Measurements from ENCODE around the gene BACE2.

Gene BACE2

DNA sequence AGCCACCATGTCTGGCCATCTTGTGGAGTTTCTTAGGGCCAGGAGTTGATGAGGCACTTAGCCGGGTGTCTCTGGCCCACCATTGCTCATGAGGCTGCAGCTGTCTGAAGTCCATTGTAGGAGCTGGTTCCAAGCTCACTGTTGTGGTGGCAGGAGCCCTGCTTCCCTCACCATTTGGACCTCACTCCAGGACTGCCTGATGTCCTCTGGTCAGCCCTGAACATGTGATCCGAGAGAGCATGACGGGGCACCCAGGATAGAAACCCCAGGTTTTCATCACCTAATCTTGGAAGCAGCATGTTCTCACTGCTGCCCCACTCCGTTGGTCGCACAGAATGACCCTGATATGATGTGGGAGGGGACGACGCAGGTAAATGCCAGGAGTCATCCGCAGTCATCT is 92.5 kb downstream of the BACE2 start:
- H3K9me3 Mint-ChIP-seq, result peaks cover 12% of the 10 kb centered on the region
- peaks cover 5% of the 10 kb centered on the region for H3K27me3 Mint-ChIP-seq
- no peaks in the 10 kb centered on the region for H3K4me1 Mint-ChIP-seq
- H3K27ac Mint-ChIP-seq, result no peak overlapping the region
- DNase-seq (no peak), ATAC-seq (no peak)
- no peak overlapping the region for H3K4me3 Mint-ChIP-seq
- H3K36me3 Mint-ChIP-seq (ENCODE audit: low read depth), result no peaks in the 10 kb centered on the region

DNA sequence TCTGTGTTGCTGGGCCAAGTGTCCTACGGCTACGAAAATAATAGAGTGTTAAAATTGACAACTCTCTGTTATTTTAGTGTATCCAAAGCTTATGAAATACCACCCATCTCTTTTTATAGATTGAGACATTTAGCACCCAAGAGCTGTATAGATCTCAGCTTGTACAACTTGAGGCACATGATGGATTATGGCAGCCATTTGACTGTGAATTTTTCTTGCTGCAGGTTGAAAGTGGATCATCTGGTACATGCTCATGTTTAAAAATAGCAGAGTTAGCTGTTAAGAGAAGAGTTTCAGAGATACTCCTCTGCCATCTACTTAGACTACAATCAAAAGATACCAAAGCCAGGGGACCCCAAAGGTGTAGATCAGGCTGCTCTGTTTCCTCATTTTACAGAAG is 99.4 kb downstream of the BACE2 start:
- no peak for ATAC-seq
- H3K27me3 Mint-ChIP-seq, result peaks cover 8% of the 10 kb centered on the region
- H3K36me3 Mint-ChIP-seq (ENCODE audit: low read depth), result peaks cover 1% of the 10 kb centered on the region
- peaks cover 13% of the 10 kb centered on the region for H3K9me3 Mint-ChIP-seq
- no peaks in the 10 kb centered on the region for H3K4me1 Mint-ChIP-seq
- H3K27ac Mint-ChIP-seq, result no peak overlapping the region
- no peak for DNase-seq
- H3K4me3 Mint-ChIP-seq, result no peak overlapping the region

- no peak for DNase-seq
- Mint-ChIP-seq H3K4me3 (no peak overlapping the region), H3K27me3 (peaks cover 7% of the 10 kb centered on the region), H3K36me3 (ENCODE audit: low read depth) (peaks cover 7% of the 10 kb centered on the region), H3K9me3 (peaks cover 17% of the 10 kb centered on the region), H3K4me1 (no peaks in the 10 kb centered on the region), H3K27ac (no peak overlapping the region)
- no peak for ATAC-seq
These were observed 101.6 kb downstream of the BACE2 start for GRCh38 chr21:41269535-41269934.

GRCh38 chr21:41277196-41277595 is 109.2 kb downstream of the BACE2 start:
- Mint-ChIP-seq H3K9me3 (peaks cover 9% of the 10 kb centered on the region), H3K27ac (no peak overlapping the region), H3K36me3 (ENCODE audit: low read depth) (peaks cover 7% of the 10 kb centered on the region), H3K4me1 (no peaks in the 10 kb centered on the region), H3K4me3 (no peak overlapping the region), H3K27me3 (peaks cover 10% of the 10 kb centered on the region)
- DNase-seq (no peak), ATAC-seq (no peak)

GRCh38 chr21:41277846-41278245 is 109.9 kb downstream of the BACE2 start:
- DNase-seq (no peak), ATAC-seq (no peak)
- peaks cover 2% of the 10 kb centered on the region for H3K9me3 Mint-ChIP-seq
- peaks cover 11% of the 10 kb centered on the region for H3K27me3 Mint-ChIP-seq
- H3K36me3 Mint-ChIP-seq (ENCODE audit: low read depth), result peaks cover under 1% of the 10 kb centered on the region
- no peaks in the 10 kb centered on the region for H3K4me1 Mint-ChIP-seq
- H3K27ac Mint-ChIP-seq, result no peak overlapping the region
- no peak overlapping the region for H3K4me3 Mint-ChIP-seq

DNA sequence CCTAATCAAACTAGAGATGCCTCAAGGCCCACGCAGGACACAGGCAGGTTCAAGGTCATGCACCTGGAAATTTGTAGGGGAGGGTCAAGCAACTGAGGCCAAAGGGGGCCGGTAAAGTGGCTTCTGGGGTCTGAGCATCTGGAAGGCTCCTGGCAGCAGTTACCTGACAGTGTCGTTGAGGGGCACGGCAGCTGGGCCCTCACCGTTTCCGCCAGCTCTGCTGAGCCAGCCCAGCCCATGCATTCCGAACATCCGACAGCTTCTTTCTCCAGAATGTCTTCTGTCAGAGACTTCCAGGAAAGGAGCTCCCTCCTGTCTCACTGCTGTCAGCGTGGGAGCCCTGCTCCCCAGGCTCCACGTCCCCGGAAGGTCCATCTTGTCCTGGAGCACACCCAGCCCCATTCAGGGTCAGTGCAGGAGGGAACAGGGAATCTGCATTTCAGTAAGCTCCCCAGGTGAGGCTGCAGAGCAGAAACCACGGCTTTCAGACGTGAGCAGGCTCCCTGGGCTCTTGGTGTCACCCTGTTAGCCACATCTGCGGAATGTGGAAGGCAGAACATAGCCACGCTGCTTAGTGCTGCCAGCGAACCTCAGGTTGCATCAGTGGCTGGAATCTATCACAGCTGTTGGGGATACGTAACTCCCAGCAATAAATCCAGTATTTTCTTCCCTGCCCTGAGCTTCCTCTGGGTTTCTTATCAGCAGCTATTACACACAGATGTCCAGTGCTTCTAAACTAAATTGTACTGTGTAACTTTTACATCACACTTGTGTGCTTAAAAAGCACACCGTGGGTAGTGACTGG is 112.4 kb downstream of the BACE2 start:
- H3K4me1 Mint-ChIP-seq, result no peaks in the 10 kb centered on the region
- ATAC-seq, result no peak
- H3K9me3 Mint-ChIP-seq, result no peaks in the 10 kb centered on the region

GRCh38 chr21:41282412-41282811 is 114.5 kb downstream of the BACE2 start:
- Mint-ChIP-seq H3K27me3 (peaks cover 11% of the 10 kb centered on the region), H3K4me1 (no peaks in the 10 kb centered on the region), H3K9me3 (no peaks in the 10 kb centered on the region), H3K27ac (no peak overlapping the region), H3K4me3 (no peak overlapping the region), H3K36me3 (ENCODE audit: low read depth) (no peaks in the 10 kb centered on the region)
- ATAC-seq, result no peak
- DNase-seq, result no peak

More for the DNA sequence above, 112.4 kb downstream of the BACE2 start:
- peaks cover 12% of the 10 kb centered on the region for H3K27me3 Mint-ChIP-seq
- no peak for DNase-seq
- H3K27ac Mint-ChIP-seq, result no peak overlapping the region
- H3K36me3 Mint-ChIP-seq (ENCODE audit: low read depth), result no peaks in the 10 kb centered on the region
- no peak overlapping the region for H3K4me3 Mint-ChIP-seq

DNA sequence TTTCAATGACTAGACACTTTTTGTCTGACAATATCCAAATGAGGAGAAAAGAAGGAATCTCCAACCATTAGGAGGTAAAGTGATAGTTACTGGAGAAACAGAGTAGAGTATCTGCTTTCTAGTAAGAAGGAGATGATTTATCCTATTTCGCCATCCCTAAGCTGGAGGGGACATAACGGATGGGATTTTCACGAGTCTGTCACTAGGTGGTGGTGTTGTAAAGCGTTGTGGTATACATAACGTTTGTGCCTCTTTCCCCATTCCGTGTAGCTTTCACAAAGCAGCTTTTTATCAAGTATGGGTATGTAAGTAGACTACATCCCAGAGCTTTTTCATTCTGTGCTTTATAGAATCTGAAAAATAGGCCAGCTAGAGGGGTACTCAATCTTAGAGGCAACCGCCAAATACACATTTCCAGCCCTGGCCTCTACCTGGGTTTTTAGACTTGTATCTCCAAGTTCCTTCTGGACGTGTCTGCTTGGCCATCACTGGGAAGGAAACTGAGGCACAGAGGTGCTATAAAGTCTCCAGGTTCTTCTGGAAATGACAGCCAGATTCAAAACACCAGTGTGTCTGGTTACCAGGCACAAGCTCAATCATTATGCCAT is 115.4 kb downstream of the BACE2 start:
- peak; percentile 81 for ATAC-seq

DNA sequence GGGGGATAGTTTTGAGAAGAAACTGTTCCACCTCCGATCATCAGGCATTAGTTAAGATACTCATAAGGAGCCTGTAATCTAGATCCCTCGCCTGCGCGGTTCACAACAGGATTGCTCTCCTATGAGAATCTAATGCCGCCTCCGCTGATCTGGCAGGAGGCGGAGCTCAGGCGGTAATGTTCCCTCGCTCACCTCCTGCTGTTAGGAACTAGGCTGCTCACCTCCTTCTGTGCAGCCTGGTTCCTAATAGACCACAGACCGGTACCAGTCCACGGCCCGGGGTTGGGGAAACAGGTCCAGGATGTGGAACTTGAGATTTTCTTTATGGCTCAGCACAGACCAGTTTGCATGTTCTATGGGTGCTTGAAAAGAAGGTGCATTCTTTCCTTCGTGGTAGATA is 121.5 kb downstream of the BACE2 start:
- no peak overlapping the region for H3K27ac Mint-ChIP-seq
- DNase-seq, result no peak
- H3K36me3 Mint-ChIP-seq (ENCODE audit: low read depth), result no peaks in the 10 kb centered on the region
- peaks cover 5% of the 10 kb centered on the region for H3K4me1 Mint-ChIP-seq
- no peak overlapping the region for H3K4me3 Mint-ChIP-seq
- peaks cover 8% of the 10 kb centered on the region for H3K27me3 Mint-ChIP-seq
- no peak for ATAC-seq
- H3K9me3 Mint-ChIP-seq, result no peaks in the 10 kb centered on the region

More for the DNA sequence above, 115.4 kb downstream of the BACE2 start:
- Mint-ChIP-seq H3K4me1 (no peaks in the 10 kb centered on the region), H3K4me3 (no peak overlapping the region), H3K27me3 (peaks cover 6% of the 10 kb centered on the region), H3K27ac (no peak overlapping the region), H3K9me3 (no peaks in the 10 kb centered on the region), H3K36me3 (ENCODE audit: low read depth) (no peaks in the 10 kb centered on the region)
- peak; percentile 23 for DNase-seq

GRCh38 chr21:41290106-41290799 is 122.3 kb downstream of the BACE2 start:
- Mint-ChIP-seq H3K27me3 (peaks cover 12% of the 10 kb centered on the region), H3K4me3 (no peak overlapping the region), H3K9me3 (no peaks in the 10 kb centered on the region), H3K27ac (no peak overlapping the region), H3K36me3 (ENCODE audit: low read depth) (no peaks in the 10 kb centered on the region), H3K4me1 (peaks cover 5% of the 10 kb centered on the region)
- DNase-seq (no peak), ATAC-seq (no peak)

DNA sequence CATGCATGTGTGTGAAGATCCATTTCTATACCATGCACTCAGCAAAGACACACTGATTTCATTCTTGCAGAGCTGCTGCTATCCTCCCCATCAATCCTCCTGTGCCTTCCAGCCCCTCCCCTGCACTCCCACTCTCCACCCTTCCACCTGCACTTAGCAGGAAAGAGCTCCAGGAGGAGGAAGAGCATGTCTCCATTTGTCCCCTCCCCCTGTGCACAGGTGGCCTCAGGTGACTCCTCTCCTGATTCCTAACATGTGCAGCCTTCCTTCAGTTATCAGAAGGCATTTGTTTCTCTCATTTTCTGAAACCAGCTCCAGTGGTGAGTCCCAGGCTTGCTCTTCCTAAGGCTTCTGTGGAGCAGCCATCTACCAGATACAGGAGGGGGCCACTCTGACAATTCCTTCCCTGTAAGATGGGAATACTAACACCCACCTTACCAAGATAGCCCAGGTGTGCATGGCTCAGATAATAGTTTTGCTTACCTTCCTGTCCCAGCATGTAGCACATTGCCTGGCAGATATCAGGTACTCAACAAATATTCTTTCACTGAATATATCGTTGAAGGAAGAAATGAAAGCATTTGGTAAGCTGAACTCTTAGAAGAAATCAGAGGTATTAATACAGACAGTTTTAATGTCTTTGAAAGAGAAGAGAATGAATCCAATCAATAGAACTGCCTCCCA is 126.7 kb downstream of the BACE2 start:
- peaks cover 12% of the 10 kb centered on the region for H3K27me3 Mint-ChIP-seq
- no peak for ATAC-seq

DNA sequence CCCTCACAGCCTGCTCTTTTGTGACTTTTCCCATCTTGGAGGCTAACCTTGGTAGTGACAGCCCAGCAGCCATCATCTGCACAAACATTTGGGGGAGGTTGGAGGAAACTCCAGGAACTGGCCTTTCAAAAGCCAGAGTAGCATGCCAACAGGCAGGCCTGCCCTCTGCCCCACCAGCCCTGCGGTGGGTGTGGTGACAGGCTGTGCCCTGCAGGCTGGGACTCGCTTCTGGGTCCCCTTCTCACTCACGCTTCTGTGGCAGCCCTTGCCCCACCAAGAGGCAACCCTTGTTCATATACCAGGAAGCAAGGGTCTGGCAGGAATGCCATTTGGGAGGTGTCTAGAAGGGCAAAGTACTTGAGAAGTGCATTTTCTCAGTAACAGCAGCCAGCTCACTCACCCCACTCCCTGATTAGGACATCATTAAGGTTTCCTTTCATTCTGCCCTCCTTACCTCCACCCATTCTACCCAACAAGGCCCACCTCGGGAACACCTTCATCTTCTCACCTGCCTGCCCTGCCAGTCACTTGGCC is 127.8 kb downstream of the BACE2 start:
- H3K9me3 Mint-ChIP-seq, result no peaks in the 10 kb centered on the region
- H3K4me3 Mint-ChIP-seq, result no peak overlapping the region
- no peaks in the 10 kb centered on the region for H3K36me3 Mint-ChIP-seq (ENCODE audit: low read depth)
- DNase-seq, result no peak
- peaks cover 12% of the 10 kb centered on the region for H3K27me3 Mint-ChIP-seq
- peaks cover 5% of the 10 kb centered on the region for H3K4me1 Mint-ChIP-seq
- no peak overlapping the region for H3K27ac Mint-ChIP-seq
- ATAC-seq, result no peak

More for the DNA sequence above, 126.7 kb downstream of the BACE2 start:
- Mint-ChIP-seq H3K9me3 (no peaks in the 10 kb centered on the region), H3K36me3 (ENCODE audit: low read depth) (no peaks in the 10 kb centered on the region), H3K4me3 (no peak overlapping the region), H3K4me1 (peaks cover 5% of the 10 kb centered on the region), H3K27ac (no peak overlapping the region)
- no peak for DNase-seq

GRCh38 chr21:41302976-41303375 is 135.0 kb downstream of the BACE2 start:
- DNase-seq, result no peak
- no peak overlapping the region for H3K27ac Mint-ChIP-seq
- H3K9me3 Mint-ChIP-seq, result no peaks in the 10 kb centered on the region
- peaks cover 8% of the 10 kb centered on the region for H3K27me3 Mint-ChIP-seq
- H3K4me3 Mint-ChIP-seq, result no peak overlapping the region
- no peak for ATAC-seq
- H3K36me3 Mint-ChIP-seq (ENCODE audit: low read depth), result no peaks in the 10 kb centered on the region
- H3K4me1 Mint-ChIP-seq, result no peaks in the 10 kb centered on the region

DNA sequence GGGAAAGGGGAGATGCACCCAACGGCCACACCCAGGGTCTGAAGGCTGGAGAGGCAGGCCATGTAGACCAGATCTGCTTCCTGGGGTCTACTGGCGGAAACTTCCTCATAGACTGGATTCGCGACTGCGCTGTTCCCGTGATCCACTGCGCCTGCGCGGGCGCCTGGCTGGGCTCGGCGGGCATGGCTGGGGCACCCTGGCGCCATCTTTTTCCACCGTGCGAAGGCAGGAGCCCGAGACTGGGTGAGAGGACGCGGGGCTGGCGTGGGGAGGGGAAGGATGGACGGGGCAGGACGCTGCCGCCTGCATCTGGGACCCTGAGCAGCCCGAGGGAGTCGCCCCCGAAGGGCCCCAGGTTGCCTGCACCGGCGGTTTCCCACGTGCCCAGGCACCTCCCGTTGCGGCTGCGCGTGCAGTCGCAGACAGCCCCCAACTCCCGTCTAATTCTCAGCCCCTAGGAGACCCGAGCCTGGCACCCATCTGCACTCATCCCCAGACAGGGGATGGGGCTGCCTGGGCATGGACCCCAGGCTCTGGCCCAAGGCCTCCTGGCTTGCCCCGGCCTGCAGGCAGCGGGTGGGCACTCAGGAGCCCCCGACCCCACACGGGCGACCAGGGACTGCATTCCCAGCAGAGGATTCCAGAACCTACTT is 136.2 kb downstream of the BACE2 start:
- H3K36me3 Mint-ChIP-seq (ENCODE audit: low read depth), result no peaks in the 10 kb centered on the region
- H3K27me3 Mint-ChIP-seq, result peaks cover 9% of the 10 kb centered on the region
- H3K4me3 Mint-ChIP-seq, result no peak overlapping the region
- DNase-seq (no peak), ATAC-seq (no peak)
- no peak overlapping the region for H3K27ac Mint-ChIP-seq
- H3K4me1 Mint-ChIP-seq, result no peaks in the 10 kb centered on the region
- no peaks in the 10 kb centered on the region for H3K9me3 Mint-ChIP-seq
